Fibroblast of skin of left quadriceps (primary cell): ENCODE measurements around the gene TNS2.
"Not testable (repeated sequence)": the region's sequence is repeated elsewhere in the genome, so short reads cannot be mapped to it uniquely, and the experiment has no call there.

Source experiments
- DNase-seq, 2 experiments: peaks; one replicate each; pipeline ENCODE4 v3.0.0-alpha.2; 2013; ENCODE audit warnings: low read depth in 2 of 2

TNS2 gene, protein sequence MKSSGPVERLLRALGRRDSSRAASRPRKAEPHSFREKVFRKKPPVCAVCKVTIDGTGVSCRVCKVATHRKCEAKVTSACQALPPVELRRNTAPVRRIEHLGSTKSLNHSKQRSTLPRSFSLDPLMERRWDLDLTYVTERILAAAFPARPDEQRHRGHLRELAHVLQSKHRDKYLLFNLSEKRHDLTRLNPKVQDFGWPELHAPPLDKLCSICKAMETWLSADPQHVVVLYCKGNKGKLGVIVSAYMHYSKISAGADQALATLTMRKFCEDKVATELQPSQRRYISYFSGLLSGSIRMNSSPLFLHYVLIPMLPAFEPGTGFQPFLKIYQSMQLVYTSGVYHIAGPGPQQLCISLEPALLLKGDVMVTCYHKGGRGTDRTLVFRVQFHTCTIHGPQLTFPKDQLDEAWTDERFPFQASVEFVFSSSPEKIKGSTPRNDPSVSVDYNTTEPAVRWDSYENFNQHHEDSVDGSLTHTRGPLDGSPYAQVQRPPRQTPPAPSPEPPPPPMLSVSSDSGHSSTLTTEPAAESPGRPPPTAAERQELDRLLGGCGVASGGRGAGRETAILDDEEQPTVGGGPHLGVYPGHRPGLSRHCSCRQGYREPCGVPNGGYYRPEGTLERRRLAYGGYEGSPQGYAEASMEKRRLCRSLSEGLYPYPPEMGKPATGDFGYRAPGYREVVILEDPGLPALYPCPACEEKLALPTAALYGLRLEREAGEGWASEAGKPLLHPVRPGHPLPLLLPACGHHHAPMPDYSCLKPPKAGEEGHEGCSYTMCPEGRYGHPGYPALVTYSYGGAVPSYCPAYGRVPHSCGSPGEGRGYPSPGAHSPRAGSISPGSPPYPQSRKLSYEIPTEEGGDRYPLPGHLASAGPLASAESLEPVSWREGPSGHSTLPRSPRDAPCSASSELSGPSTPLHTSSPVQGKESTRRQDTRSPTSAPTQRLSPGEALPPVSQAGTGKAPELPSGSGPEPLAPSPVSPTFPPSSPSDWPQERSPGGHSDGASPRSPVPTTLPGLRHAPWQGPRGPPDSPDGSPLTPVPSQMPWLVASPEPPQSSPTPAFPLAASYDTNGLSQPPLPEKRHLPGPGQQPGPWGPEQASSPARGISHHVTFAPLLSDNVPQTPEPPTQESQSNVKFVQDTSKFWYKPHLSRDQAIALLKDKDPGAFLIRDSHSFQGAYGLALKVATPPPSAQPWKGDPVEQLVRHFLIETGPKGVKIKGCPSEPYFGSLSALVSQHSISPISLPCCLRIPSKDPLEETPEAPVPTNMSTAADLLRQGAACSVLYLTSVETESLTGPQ (N-terminal part only)

DNA sequence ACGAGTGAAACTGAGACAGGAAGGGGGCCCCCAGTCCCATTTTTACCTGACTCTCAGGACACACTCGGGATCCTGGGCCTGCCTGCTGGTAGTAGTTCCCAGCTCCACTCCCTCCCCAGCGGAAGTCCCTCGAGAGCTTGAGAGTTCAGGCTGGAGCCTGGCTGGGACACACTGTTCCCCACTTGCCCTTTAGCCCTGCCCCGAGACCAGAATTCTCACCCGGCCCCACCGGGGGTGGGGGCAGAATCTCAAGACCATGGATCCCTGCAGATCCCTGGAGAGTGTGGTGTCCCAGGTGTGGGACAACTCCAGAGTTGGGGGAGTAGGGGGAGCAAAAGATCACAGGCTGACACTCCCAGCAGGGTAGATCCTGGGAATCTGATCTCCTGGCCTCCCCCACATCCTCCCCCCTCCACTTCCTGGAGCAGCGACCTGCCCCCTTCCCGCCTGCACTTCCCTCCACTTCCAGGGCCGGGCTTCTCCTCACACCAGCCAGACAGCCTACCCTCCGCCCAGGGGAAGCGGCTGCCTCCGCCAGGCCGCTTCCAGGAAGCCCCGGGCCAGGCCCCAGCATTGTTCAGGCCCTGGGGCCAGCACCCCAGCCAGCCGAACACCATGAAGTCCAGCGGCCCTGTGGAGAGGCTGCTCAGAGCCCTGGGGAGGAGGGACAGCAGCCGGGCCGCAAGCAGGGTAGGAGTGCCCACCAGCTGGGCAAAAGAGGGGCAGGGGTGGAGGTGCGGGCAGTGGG, at the start of gene TNS2:
TNS2 (plus strand) TSS at position 495 of the 748 bp plus-strand sequence; CDS start at position 616, 121 bp downstream.
- no peak for DNase-seq

DNA sequence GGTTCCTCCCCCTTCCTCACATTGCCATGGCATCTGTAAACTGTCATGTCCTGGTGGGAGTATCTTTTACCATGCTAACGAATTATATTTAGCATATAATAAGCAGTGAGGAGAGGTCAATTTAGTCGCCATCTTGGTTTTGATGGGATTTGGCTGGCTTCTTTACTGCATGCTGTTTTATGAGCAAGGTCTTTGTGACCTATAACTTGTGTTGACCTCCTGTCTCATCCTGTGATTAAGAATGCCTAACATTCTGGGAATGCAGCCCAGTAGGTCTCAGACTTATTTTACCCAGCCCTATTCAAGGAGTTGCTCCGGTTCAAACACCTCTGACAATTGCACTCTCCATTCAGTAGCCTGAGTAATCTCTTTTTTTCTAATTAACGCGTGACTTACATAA, 45.7 kb upstream of the TNS2 start:
- no peak for DNase-seq

DNA sequence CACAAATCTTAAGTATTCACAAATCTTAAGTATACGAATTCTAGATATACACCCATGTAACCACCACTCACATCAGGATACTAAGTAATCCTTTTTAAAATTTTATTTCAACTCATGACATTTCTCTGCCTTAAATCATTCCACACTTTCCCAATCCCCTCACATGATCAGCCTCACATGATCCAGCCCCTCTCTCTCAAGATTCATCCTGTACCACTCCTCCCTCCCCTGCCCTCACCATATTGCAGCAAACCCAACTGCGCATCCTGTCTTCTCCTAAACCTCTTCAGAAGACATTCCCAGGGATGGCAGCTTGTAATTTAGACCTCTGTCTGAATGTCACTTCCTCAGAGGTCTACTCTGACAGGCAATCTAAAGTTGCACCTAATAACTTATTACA, 45.3 kb upstream of the TNS2 start:
- no peak for DNase-seq

DNA sequence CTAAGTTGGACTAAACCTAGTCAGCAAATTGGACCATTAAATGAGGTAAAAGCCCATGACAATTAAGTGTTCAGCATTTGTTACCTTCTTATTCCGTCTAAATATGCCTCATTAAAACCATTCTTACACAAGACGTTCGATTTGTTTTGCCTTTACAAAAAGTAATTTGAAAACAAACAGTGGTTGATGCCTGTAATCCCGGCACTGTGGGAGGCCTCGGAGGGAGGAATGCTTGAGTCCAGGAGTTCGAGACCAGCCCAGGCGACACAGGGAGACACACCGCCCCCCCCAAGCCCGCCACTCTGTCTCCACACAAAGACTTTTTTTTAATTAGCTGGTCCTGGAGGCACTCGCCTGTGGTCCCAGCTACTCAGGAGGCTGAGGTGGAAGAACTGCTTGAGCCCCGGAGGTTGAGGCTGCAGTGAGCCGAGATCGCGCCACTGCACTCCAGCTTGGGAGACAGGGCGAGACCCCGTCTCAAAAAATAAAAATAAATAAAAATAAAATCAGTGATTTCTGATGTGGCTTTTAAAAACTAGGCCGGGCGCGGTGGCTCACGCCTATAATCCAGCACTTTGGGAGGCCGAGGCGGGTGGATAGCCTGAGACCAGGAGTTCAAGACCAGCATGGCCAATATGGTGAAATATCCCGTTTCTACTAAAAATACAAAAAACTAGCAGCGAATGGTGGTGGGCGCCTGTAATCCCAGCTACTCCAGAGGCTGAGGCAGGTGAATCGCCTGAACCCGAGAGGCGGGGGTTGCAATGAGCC, 44.5 kb upstream of the TNS2 start:
- DNase-seq: no peak

DNA sequence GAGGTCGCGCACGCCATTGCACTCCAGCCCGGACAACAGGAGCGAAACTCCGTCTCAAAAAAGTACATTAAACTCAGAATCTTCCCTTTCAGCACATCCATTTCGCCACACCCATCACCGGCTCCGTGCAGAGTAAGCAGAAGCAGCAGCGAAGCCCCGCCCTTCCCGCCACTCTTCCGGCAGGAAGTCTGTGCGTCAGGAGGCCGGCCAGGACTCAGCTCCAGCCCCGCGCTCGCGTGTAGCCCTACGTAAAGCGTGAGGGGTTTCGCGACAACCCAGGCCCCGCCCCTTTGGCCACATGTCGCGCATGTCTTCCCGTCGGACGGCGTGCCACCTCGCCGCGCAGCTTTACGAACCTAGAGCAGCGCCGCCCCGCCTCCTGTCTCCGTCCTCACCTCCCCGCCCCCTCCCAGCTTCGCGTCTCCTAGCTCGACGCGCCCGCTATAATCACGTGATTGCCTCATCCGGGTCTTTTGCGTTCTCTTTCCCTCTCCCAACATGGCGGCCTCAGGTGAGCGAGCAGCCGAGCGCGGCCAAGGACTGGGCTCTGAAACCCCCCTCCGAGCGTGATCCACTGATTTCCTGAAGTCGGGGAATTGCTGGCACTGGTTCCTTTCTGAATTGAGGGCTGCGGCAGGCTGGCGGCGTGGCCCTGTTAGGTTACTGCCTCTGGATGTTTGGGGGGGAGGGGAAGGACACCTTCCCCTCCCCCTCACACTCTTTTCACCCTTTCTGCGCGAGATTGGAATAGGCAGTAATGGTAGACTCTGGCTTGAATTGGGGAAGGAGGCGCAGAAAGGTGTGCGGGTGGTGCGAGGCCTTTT, 43.7 kb upstream of the TNS2 start, which contains the start of gene EIF4B:
EIF4B (plus strand) TSS at position 471 of the 824 bp plus-strand sequence; CDS start at position 499, 28 bp downstream.
- peak; percentile 99 for DNase-seq

DNA sequence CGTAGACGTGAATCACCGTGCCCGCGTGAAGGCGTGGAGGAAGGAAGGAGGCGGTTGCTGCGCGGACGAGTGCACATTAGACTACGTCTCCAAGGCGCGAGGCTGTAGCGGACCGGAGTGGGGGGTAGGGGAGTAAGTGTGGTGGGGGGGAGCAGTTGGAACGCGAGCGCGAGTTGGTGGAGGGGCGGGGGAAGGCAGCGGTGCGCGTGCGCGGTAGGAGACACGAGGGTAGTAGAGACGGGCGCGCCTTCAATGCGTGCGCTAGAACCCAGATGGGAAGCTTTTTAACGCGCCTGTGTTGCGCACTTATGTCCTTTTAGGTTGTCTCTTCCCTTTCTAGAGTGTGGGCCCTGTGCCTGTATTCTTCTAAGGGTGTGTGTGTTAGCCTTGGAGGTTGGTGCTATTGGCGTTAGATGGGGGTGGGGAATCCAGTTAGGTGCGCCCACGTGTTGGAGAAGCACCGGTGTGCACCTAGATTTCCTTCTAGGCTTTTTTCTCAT, 43.0 kb upstream of the TNS2 start:
- peak; percentile 27 to 33 for DNase-seq

DNA sequence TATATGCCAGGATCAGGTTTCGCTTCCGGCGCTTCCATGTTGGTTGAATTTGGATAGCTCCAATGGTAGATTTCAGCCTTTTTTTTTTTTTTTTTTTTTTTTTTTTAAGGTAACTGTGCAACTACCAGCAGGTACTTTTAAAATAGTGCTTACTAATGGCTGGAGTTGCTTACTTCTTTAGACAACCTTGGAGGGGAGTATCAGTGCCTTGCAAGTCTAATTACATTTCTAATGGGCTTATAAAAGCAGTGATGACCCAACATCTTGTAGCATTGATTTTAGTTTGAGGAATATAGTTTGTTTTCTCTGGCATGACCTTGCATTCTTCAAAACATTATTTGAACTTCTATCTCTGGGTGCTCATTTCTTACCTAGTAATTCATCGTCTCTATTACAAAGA, 42.5 kb upstream of the TNS2 start:
- DNase-seq: no peak

DNA sequence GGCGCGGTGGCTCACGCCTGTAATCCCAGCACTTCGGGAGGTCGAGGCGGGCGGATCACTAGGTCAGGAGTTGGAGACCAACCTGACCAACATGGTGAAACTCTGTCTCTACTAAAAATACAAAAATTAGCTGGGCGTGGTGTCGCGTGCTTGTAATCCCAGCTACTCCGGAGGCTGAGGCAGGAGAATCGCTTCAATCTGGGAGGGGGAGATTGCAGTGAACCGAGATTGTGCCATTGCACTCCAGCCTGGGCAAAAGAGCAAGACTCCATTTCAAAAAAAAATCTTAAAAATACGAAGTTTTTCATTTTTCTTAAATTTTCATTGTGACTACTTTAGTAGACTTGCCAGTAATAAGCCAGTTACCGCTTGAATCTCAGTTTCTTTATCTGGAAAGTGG, 41.1 kb upstream of the TNS2 start:
- DNase-seq: not testable (repeated sequence)

DNA sequence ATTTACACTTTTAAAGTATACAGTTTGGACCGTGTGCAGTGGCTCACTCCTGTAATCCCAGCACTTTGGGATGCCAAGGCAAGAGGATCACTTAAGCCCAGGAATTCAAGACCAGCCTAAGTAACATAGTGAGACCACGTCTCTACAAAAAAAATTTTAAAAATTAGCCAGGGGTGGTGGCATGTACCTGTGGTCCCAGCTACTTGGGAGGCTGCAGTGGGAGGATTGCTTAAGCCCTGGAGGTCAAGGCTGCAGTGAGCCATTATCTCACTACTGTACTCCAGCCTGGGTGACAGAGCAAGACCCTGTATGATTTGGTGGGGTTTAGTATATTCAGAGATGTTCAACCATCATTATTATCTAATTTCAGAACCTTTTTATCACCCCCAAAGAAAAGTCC, 38.9 kb upstream of the TNS2 start:
- no peak for DNase-seq

DNA sequence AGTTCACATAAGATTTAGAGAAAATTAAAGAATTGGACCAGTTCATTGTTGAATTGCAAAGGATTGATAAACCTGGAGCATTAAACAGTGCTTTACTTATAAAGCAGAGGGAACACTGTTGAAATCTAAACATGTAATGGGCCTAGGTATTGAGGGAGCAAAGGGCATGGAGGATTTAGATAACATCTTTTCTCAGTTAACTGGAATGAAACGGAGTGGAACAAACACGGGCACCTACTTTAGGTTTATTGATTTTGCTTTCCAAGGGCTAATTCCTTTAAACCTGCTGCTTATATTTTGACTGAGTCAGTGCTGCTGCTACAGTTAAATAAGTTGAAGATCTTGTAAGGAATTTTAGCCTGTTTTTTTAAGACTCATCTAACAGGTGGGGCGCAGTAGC, 38.0 kb upstream of the TNS2 start:
- no peak for DNase-seq

DNA sequence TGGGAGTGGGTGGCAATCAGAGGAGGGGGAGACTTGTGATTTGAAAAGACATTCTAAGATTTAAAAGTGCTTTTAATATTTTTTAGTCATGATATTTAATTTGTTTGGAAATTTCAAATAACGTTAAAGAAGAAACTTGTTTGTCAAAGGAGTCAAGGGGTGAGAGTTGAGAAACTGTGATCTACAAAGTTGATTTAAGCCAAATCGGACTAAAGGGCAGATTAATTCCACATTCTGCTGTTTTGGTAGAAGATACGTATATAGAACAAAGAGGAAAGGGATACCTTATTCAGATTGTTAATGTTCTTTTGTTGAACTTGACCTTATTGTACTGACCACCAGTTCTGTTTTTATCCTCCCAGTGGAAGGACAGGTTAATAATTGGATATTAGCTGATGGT, 36.9 kb upstream of the TNS2 start:
- no peak for DNase-seq

DNA sequence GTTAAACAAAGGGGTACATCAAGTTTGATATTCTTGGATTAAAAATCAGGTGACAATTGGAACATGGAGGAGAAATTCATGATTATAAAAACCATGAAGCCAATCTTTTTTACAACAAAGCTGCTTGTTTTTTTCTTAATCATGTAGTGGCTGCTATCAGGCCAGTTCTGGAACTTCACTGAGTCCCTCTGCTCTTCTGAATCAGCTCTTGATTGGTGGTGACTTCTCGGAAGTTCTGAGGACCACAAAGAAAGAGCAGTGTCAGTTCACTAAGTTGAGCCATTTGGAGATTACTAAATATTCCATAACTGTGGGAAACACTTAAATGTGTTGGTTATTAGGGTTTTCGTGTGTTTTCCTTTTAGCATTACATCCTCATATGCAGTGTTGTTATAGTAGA, 35.2 kb upstream of the TNS2 start:
- DNase-seq: no peak

DNA sequence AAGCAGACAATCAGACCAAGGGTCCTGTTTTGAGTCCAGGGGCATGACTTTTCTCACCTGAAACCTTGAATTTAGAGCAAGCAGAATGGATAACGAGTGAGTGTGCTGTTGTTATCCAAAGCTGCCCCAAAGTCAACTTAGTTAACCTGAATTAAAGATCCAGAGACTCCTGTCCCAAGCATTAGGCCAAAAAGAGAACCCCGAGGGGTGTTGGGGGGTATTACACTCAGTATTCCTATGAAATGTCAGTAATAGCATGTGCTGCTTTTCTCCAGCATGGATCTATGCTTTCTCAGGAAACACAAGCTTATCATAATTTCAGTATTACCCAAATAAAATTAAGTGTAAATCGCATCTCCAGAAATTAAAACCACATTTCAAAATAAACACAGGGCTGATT, 24.6 kb upstream of the TNS2 start:
- no peak for DNase-seq

DNA sequence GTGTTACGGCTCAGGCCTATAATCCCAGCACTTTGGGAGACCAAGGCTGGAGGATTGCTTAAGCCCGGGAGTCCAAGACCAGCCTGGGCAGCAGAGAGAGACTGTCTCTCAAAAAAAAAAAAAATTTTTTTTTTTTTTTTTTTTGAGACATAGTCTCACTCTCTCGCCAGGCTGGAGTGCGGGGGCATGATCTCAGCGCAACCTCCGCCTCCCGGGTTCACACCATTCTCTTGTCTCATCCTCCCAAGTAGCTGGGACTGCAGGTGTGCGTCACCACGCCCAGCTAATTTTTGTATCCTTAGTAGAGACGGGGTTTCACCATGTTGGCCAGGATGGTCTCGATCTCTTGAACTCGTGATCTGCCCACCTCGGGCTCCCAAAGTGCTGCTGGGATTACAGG, 22.9 kb upstream of the TNS2 start:
- not testable (repeated sequence) for DNase-seq

DNA sequence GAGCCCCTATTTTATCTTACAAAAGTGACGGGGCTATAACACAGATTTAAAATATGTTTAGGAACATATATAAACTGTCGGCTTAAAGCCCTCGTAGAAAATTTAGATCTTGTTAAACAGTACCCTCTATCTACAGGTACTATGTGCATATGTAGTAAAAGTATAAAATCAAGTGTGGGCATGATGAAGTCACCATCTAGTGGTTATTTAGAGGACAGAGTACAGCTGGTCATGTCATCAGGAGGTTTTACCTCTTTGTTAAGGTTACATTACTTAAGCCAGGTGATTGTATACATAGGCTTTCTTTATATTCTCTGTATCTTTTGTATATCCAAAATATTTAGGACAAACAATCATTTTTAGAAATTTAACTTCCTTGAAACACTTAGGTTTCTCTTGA, 18.2 kb upstream of the TNS2 start:
- no peak for DNase-seq

DNA sequence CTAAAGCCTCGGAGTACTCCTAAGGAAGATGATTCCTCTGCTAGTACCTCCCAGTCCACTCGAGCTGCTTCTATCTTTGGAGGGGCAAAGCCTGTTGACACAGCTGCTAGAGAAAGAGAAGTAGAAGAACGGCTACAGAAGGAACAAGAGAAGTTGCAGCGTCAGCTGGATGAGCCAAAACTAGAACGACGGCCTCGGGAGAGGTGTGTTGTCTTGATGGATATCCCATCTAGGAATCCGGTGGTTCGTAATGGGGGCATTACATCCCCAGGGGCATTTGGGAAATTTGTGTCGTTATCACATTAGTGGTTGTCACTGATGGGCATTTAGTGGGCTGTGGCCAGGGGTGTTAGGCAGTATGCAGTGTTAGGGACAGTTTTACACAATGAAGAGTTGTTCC, 16.0 kb upstream of the TNS2 start:
- not testable (repeated sequence) for DNase-seq

DNA sequence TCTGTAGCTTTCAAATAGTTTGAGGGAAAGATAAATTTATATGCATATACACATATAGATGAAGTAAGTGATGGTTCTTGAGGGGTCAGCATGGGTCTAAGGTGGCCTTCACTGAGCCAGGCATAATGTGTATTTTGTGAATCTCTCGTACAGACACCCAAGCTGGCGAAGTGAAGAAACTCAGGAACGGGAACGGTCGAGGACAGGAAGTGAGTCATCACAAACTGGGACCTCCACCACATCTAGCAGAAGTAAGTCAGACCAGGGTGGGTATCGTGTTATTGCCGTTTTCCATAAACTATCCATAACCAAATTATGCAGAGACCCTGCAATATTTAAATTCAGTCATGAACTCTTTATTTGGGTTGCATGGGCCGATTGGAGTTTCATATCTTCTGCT, 15.4 kb upstream of the TNS2 start:
- no peak for DNase-seq

DNA sequence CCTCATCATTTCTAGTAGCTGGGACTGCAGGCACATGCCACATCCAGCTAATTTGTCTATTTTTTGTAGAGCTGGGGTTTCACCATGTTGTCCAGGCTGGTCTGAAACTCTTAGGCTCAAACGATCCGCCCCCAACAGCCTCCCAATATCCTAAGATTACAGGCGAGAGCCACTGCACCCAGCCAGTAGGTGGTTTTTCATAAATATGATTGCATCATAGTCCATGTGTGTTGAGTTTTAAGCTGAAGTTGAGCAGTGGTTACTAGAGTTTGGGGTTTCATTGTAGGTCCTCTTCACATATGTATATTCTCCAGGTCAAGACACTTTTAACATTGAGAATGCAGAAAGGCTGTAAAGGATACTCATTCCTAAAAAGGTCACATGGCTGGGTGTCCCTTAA, 13.1 kb upstream of the TNS2 start:
- DNase-seq: no peak

DNA sequence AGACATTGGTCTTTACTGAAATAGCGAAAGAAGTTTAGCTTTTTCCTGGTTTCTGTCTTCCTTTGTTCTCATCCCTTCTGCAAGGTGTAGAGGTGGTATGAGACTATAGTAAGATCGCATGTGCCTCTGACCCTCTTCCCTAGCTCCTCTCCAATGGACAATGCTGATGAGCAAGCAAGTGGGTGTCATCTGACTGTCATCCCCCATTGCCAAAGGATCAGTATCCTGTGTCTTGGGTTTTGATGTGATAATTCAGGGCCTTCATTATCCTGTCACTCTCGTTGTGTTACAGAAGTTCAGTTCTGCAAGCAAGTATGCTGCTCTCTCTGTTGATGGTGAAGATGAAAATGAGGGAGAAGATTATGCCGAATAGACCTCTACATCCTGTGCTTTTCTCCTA, 10.0 kb upstream of the TNS2 start:
- no peak for DNase-seq
